ENCODE data around the gene ACOT7.

DNA sequence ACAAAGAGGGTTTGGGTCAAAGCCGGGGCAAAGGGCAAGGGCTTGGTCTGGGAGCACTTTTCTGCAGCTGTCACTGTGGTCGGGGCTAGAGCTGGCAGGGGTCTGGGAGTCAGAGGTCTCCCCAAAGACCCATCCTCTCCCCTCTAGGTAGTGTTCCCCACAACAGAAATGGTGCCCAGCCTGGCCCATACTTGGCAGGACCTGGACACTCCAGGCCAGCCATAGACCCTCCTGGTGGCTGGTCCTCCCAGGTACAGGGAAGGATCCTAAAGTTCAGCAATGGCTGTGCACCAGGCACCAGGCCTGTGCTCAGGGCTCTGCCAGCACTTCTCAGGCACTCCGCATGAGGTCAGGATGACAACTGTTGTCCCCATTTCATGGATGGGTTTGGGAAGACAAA lies 42.0 kb upstream of the ACOT7 start:
- TF ChIP-seq, protein P1, sequence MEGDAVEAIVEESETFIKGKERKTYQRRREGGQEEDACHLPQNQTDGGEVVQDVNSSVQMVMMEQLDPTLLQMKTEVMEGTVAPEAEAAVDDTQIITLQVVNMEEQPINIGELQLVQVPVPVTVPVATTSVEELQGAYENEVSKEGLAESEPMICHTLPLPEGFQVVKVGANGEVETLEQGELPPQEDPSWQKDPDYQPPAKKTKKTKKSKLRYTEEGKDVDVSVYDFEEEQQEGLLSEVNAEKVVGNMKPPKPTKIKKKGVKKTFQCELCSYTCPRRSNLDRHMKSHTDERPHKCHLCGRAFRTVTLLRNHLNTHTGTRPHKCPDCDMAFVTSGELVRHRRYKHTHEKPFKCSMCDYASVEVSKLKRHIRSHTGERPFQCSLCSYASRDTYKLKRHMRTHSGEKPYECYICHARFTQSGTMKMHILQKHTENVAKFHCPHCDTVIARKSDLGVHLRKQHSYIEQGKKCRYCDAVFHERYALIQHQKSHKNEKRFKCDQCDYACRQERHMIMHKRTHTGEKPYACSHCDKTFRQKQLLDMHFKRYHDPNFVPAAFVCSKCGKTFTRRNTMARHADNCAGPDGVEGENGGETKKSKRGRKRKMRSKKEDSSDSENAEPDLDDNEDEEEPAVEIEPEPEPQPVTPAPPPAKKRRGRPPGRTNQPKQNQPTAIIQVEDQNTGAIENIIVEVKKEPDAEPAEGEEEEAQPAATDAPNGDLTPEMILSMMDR (IDR thresholded peaks at IDR 0.05): no peak
- no peak for TF ChIP-seq POLR2A (IDR thresholded peaks at IDR 0.05)

Data from lower leg skin (tissue), 3 donors.